Neuron (in vitro differentiated cells): ENCODE measurements around the gene C19orf38.

Experiments
- H2AFZ ChIP-seq: one replicate; pipeline ENCODE4 v1.6.1; 2013; ENCODE audit warnings: low read depth, mild to moderate bottlenecking, inconsistent platforms, low read length, moderate library complexity
- H3K27me3 ChIP-seq: one replicate; pipeline ENCODE4 v1.6.1; 2013; ENCODE audit warnings: low read length; ENCODE audit not compliant: insufficient read depth
- H3K36me3 ChIP-seq: one replicate; pipeline ENCODE4 v1.6.1; 2013; ENCODE audit warnings: low read length; ENCODE audit not compliant: insufficient read depth
- H3K4me1 ChIP-seq: one replicate; pipeline ENCODE4 v1.6.1; 2013; ENCODE audit warnings: low read length; ENCODE audit not compliant: insufficient read depth
- H3K4me3 ChIP-seq: 2 replicates; pipeline ENCODE4 v1.5.1; 2013; ENCODE audit warnings: mild to moderate bottlenecking, low read length, moderate library complexity
- H3K9me3 ChIP-seq: one replicate; pipeline ENCODE4 v1.6.1; 2013; ENCODE audit warnings: low read length

C19orf38 gene

DNA sequence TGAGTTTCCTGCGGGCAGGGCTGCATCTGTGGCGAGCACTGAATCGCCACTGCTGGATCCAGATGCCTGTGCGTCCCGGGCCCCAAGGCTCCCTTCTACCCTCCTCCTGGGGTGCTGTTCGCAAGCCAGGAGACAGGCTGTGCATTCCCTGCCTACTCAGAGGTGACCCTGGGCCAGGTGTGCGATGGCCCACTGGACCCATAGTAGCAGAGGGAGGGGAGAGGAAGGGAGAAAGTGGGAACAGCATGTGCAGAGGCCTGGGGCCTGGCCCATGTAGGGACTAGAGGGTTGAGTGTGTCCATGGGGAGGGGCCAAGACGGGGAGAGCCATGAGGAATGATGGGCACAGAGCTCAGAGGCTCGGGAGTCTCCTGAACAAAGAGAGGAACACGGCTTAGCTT, 50.4 kb downstream of the C19orf38 start:
- Histone ChIP-seq H3K4me3 (no peak overlapping the region), H2AFZ (no peak overlapping the region), H3K9me3 (no peaks in the 10 kb centered on the region), H3K36me3 (peaks cover 7% of the 10 kb centered on the region), H3K27me3 (no peaks in the 10 kb centered on the region), H3K4me1 (peaks cover 8% of the 10 kb centered on the region)

- Histone ChIP-seq H3K36me3 (peaks cover 4% of the 10 kb centered on the region), H3K9me3 (no peaks in the 10 kb centered on the region), H3K4me1 (peaks cover 3% of the 10 kb centered on the region), H3K4me3 (no peak overlapping the region), H3K27me3 (no peaks in the 10 kb centered on the region), H2AFZ (no peak overlapping the region)
These were observed 51.0 kb downstream of the C19orf38 start for GRCh38 chr19:10899151-10899653.

DNA sequence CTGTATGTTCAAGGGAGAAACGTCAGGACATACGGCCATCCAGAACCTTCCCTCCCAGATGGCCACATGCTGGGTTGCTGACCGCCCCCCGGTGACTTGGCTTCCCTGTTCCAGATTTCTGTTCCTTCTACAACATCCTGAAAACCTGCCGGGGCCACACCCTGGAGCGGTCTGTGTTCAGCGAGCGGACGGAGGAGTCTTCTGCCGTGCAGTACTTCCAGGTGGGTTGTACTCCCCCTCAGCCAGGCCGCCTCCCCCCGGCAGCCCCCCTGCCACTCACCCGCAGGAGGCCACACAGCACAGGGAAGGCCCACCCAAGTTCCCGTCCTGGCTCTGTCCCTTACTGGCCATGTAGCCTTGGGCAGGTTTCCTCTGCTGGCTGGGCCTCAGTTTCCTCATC, 59.7 kb downstream of the C19orf38 start:
- Histone ChIP-seq H3K36me3 (peaks cover 45% of the 10 kb centered on the region), H3K4me3 (no peak overlapping the region), H2AFZ (no peak overlapping the region), H3K9me3 (no peaks in the 10 kb centered on the region), H3K4me1 (no peaks in the 10 kb centered on the region), H3K27me3 (no peaks in the 10 kb centered on the region)

GRCh38 chr19:10908380-10908960, 60.3 kb downstream of the C19orf38 start:
- H3K9me3 ChIP-seq, result no peaks in the 10 kb centered on the region
- peaks cover 43% of the 10 kb centered on the region for H3K36me3 ChIP-seq
- H3K27me3 ChIP-seq, result no peaks in the 10 kb centered on the region
- no peak overlapping the region for H2AFZ ChIP-seq
- H3K4me1 ChIP-seq, result no peaks in the 10 kb centered on the region
- H3K4me3 ChIP-seq, result no peak overlapping the region

DNA sequence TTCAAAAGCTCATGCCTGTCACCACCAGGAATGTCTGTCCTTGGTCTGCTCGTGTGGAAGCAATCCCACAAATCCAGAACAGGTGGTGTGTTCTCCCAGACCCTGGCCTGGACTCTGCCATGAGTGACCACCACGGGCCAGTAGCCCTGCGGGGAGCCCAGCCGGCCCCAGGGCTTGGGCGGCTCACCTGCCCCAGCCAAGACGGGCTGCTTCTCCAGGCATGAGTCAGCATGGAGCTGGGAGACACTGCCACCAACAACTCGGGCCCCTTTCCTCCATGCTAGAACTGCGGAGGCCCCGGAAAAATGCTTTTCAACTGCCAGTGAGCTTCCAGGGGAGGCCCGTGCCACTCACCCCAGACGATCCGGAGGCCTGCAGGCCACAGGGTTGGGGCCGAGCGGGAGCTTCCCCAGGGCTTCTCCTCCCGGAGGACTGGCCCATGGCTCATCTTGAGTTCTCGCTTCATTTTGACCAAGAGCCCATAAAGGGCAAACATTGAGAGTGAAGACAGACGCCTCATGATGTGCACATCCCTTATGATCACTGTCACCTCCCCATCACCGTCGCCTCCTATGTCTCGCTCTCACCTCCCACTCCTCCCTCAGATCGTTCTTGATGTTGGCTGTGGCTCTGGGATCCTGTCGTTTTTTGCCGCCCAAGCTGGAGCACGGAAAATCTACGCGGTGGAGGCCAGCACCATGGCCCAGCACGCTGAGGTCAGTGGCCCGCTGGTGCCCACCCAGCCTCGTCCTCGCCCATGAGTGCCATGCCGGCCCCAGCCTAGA, 63.6 kb downstream of the C19orf38 start:
- no peaks in the 10 kb centered on the region for H3K9me3 ChIP-seq
- no peak overlapping the region for H3K4me3 ChIP-seq
- H2AFZ ChIP-seq, result no peak overlapping the region
- H3K27me3 ChIP-seq, result no peaks in the 10 kb centered on the region
- H3K4me1 ChIP-seq, result no peaks in the 10 kb centered on the region
- peaks cover 54% of the 10 kb centered on the region for H3K36me3 ChIP-seq

DNA sequence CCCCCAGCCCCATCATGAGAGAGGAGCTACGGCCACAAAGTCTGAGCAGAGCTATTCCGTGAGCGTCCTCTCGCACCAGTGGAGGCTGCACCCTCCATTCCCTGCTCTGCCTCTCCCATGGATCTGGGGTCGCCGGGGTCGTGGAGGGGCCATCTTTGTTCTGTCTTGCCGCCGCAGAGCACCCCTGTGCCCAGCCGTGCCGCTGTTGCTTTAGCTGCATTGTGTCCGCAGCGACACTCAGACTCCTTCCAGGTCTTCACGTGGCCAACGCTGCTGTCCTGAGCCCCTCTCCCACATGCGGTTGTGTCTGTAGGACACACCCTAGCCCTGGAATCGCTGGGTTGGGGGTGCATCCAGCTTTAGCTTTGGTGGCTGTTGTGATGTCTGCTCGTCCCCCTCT, 64.4 kb downstream of the C19orf38 start:
- H3K36me3 ChIP-seq, result peaks cover 54% of the 10 kb centered on the region
- H3K9me3 ChIP-seq, result no peaks in the 10 kb centered on the region
- no peaks in the 10 kb centered on the region for H3K27me3 ChIP-seq
- H2AFZ ChIP-seq, result no peak overlapping the region
- no peaks in the 10 kb centered on the region for H3K4me1 ChIP-seq
- no peak overlapping the region for H3K4me3 ChIP-seq

GRCh38 chr19:10913716-10914340, 65.6 kb downstream of the C19orf38 start:
- Histone ChIP-seq H3K27me3 (no peaks in the 10 kb centered on the region), H2AFZ (no peak overlapping the region), H3K9me3 (no peaks in the 10 kb centered on the region), H3K4me1 (no peaks in the 10 kb centered on the region), H3K4me3 (no peak overlapping the region), H3K36me3 (peaks cover 44% of the 10 kb centered on the region)

DNA sequence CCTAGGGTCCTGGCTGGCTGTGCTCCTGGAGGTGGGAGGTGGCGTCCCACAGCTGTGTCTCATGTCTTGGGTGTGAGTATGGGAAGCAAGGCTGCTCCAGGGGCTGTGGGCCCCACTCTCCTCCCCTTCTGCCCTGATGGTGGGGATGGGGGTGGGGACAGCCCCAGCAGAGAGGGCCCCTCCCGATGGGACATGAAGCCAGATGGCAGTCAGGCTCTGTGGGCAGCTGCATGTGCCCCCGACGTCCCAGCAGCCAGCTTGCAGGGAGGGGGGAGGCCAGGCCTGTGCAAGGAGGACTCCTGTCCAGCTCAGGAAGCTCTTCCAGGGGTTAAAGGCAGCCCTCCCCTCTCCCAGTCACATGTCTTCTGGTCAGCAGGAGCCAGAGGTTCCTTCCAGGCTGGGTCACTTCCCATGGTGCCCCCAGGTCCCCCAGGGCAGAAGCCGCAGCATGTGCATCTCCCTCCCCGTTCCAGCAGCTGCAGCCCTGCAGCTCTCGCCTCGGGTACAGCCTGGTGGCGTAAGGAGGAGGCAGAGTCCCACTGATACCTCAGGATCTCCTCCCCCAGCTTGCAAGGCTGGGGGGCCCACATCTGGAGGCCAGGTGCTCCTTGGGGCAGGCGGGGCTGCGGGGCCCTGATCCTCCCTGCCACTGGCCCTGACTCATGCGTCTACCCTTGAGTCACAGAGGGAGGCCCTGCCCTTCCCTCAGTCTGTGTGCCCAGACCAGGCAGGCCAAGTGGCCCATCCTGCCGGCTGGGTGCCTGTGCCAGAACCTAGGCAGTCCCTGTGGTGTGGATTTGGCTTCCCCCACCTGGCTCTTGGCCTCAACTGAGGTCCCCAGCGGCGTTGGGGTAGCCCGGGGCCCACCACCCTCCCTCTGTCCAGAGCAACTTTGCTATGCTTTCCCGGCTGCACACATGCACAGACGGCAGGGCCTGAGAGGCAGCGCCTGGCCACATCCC, 67.2 kb downstream of the C19orf38 start:
- Histone ChIP-seq H3K4me3 (no peak overlapping the region), H3K4me1 (no peaks in the 10 kb centered on the region), H3K36me3 (peaks cover 51% of the 10 kb centered on the region), H2AFZ (no peak overlapping the region), H3K9me3 (no peaks in the 10 kb centered on the region), H3K27me3 (no peaks in the 10 kb centered on the region)

DNA sequence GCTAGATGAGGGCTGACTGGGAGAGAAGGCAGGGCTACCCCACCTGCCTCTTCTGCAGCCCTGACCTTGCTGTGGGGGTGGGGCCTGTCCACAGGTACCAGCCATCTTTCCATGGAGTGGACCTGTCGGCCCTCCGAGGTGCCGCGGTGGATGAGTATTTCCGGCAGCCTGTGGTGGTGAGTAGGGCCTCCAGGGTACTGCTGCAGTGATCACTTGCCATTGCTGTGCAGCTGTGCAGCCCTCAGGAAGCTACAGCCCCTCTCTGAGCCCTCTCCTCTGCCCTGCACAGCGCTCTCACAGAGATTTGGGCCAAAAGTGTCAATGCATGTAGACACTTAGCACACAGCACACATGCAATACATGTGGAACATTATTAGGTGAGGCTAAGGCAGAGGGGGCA, 68.4 kb downstream of the C19orf38 start:
- peaks cover 52% of the 10 kb centered on the region for H3K36me3 ChIP-seq
- no peaks in the 10 kb centered on the region for H3K27me3 ChIP-seq
- H3K4me3 ChIP-seq, result no peak overlapping the region
- no peaks in the 10 kb centered on the region for H3K4me1 ChIP-seq
- H2AFZ ChIP-seq, result no peak overlapping the region
- no peaks in the 10 kb centered on the region for H3K9me3 ChIP-seq

DNA sequence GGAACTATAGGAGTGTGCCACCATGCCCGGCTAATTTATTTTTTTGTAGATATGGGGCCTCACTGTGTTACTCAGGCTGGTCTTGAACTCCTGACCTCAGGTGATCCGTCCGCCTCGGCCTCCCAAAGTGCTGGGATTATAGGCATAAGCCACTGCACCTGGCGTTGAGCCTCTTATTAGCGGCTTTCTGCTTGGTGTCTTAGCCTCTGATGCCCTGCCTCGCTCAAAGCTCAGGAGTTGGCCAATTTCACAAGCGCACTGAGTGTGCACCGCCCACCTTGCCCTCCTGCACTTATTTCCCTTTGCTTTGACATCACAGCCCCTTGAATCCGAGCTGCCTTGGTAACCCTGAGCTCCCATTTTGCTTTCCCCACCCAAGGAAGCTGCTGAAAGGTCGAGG, 70.1 kb downstream of the C19orf38 start:
- Histone ChIP-seq H3K36me3 (peaks cover 50% of the 10 kb centered on the region), H3K9me3 (no peaks in the 10 kb centered on the region), H2AFZ (no peak overlapping the region), H3K27me3 (no peaks in the 10 kb centered on the region), H3K4me3 (no peak overlapping the region), H3K4me1 (no peaks in the 10 kb centered on the region)
